Pancreas (tissue), 10 donors: ENCODE measurements around the gene PRL. TPM values are rescaled to one million over a fixed set of nuclear protein-coding genes. Genes with fewer than 3 reads are reported as not detected.

ENCODE experiments used
- ATAC-seq, 4 donors: fragments of 200-7000 bp; cut with Tn5 transposase; one replicate each; pipeline versions ENCODE4 v1.8.0 to v1.9.1; 2020; ENCODE audit warnings: mild to moderate bottlenecking in 4 of 4, moderate library complexity in 4 of 4
- DNase-seq, 6 donors: peaks; one replicate each; pipeline ENCODE4 v3.0.0-alpha.2; 2020
- FAIRE-seq: peaks from 2 replicates; lab custom pipeline; 2012; peaks lifted over from hg19 to GRCh38; lab: Jason Lieb, UNC
- H3K27ac ChIP-seq, 4 donors: fragments of 200-600 bp; sonication (generic); 1 replicate in 3 of 4; 2 replicates in 1 of 4; pipeline versions ENCODE4 v1.5.0 to v1.8.0; 2020
- H3K27me3 ChIP-seq, 4 donors: fragments of 200-600 bp; one replicate each; pipeline ENCODE4 v1.8.0; 2021
- H3K36me3 ChIP-seq, 3 donors: fragments of 200-600 bp; sonication (generic) in 1 of 3; one replicate each; pipeline versions ENCODE4 v1.5.0 to v1.8.0; 2020 to 2021
- H3K4me1 ChIP-seq, 3 donors: fragments of 200-600 bp; one replicate each; pipeline ENCODE4 v1.8.0; 2021
- H3K4me3 ChIP-seq, 4 donors: fragments of 200-600 bp; sonication (generic) in 2 of 4; one replicate each; pipeline versions ENCODE4 v1.5.0 to v1.8.0; 2020 to 2021
- H3K9me3 ChIP-seq, 4 donors: fragments of 200-600 bp; one replicate each; pipeline ENCODE4 v1.8.0; 2021
- CTCF ChIP-seq, 4 donors: fragments of 200-600 bp; sonication (generic) in 3 of 4; IDR thresholded peaks; one replicate each; pipeline versions ENCODE4 v1.5.0 to v1.8.0; 2021; ENCODE audit warnings: antibody characterized with exemption in 4 of 4
- WGBS, 2 donors: extraction: QIAGEN DNeasy Blood & Tissue Kit; methylation state at CpG; one replicate each; pipeline ENCODE4 v1.1.7; 2013; 5-methylcytosine and 5-hydroxymethylcytosine counted together
- intact Hi-C, 3 donors: fragments of 100-400 bp; cut with DNase I; formaldehyde crosslinking; loops; one replicate each; pipeline versions ENCODE4 v1.11.1 to v1.14.2; 2022
- polyA plus RNA-seq, 2 donors: library from polyadenylated mRNA; stranded (reverse); fragments of 200-250 nt; gene quantifications; one replicate each; pipeline ENCODE4 v1.2.3, GENCODE V29; 2013
- total RNA-seq, 6 donors: library from RNA; stranded (reverse); fragmentation: NEBNext Ultra II Directional in 4 of 6; extraction: Animal tissue kit (Norgen Biotek cat#: 25700) in 4 of 6; gene quantifications; one replicate each; pipeline versions ENCODE4 v1.2.1 to v1.2.4, GENCODE V29; 2021 to 2023
- donor health status: healthy with polysubstance abuse.
- donor health status: DM: no; HTN: no; CAD: no; lungs with moderate emphysema.
- donor health status: DM: no; HTN: no; CAD: no.
- donor health status: control.
- donor health status: control.
- donor health status: Bipolar disorder and iron deficiency.
- donor health status: DM: yes; HTN: yes; CAD: no.
- donor health status: DM: no; HTN: no; CAD: no.
- donor health status: DM: no; HTN: no; CAD: no.
- donor health status: DM: yes; HTN: yes; CAD: no.

PRL gene
- total and polyA plus RNA-seq, 8 donors, result not detected

GRCh38 chr6:22325481-22325880 is 28.6 kb upstream of the PRL start:
- Histone ChIP-seq H3K4me3 (no peak overlapping the region), H3K4me1 (no peaks in the 10 kb centered on the region), H3K27ac (no peak overlapping the region), H3K9me3 (no peaks in the 10 kb centered on the region), H3K27me3 (no peaks in the 10 kb centered on the region), H3K36me3 (no peaks in the 10 kb centered on the region)
- ATAC-seq (no peak), FAIRE-seq (no peak), DNase-seq (no peak)
- intact Hi-C loops, result no loop called here
- no peak for TF ChIP-seq CTCF (IDR thresholded peaks at IDR 0.05)

DNA sequence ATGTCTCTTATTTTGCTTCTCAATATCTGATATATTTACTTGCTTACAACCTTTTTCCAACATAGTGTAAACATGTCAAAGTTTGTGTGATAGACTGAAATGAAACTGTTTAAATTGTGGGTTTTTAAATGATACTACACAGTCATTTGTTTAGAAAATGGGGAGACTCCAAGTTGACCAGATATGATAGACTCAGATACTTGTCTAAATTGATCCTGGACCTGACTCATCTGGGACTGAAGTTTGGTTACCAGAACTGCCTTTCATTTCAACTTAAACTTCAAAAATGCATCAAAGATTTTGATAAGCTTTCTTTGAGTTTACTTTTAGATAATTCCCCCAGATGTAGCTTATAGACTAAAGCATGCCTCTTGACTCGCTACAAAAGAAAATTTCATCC is 27.0 kb upstream of the PRL start:
- Histone ChIP-seq H3K27me3 (no peaks in the 10 kb centered on the region), H3K4me1 (no peaks in the 10 kb centered on the region), H3K9me3 (no peaks in the 10 kb centered on the region), H3K36me3 (no peaks in the 10 kb centered on the region), H3K4me3 (no peak overlapping the region), H3K27ac (no peak overlapping the region)
- intact Hi-C loops, result no loop called here
- TF ChIP-seq CTCF (IDR thresholded peaks at IDR 0.05), result no peak
- WGBS, 2 donors, result 91 to 92% methylated on average over 1 of the region's 1 CpG
- ATAC-seq (no peak), FAIRE-seq (no peak), DNase-seq (no peak)

GRCh38 chr6:22322103-22323030 is 25.5 kb upstream of the PRL start:
- no peak for TF ChIP-seq CTCF (IDR thresholded peaks at IDR 0.05)
- FAIRE-seq, result no peak

DNA sequence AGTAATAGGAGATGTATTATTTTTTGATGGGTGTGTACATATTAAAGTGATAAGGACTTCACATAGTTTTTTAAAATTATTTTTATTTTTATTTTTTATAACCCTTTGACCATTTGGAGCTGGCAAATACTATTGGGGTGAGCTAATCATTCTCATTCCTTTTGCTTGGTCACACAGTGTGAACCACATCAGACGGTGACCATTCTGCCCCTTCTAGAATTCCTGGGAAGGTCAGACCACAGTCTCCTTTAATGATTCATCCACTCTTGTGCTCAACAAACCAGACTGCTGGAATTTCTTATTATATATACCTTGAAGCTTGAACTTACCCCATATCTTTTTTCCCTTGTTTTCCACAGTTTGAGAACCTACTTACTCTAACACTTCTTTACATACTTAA is 23.9 kb upstream of the PRL start:
- H3K27ac ChIP-seq, result no peak overlapping the region
- no peak for DNase-seq
- no peak for TF ChIP-seq CTCF (IDR thresholded peaks at IDR 0.05)
- ATAC-seq, result peak in 1 of 4 donors; percentile 65
- intact Hi-C loops, result no loop called here
- no peaks in the 10 kb centered on the region for H3K9me3 ChIP-seq
- H3K36me3 ChIP-seq, result no peaks in the 10 kb centered on the region
- H3K4me3 ChIP-seq, result no peak overlapping the region
- FAIRE-seq, result no peak
- no peaks in the 10 kb centered on the region for H3K4me1 ChIP-seq
- WGBS, 2 donors, result 60 to 71% methylated on average over 1 of the region's 1 CpG
- no peaks in the 10 kb centered on the region for H3K27me3 ChIP-seq

More at GRCh38 chr6:22322103-22323030, 25.5 kb upstream of the PRL start:
- H3K36me3 ChIP-seq, result no peaks in the 10 kb centered on the region
- H3K27me3 ChIP-seq, result no peaks in the 10 kb centered on the region
- no peak overlapping the region for H3K27ac ChIP-seq
- H3K4me3 ChIP-seq, result no peak overlapping the region
- ATAC-seq (no peak), DNase-seq (no peak)
- intact Hi-C loops, result no loop called here
- WGBS, 2 donors, result 71% methylated on average over 7 of the region's 7 CpGs
- no peaks in the 10 kb centered on the region for H3K9me3 ChIP-seq
- no peaks in the 10 kb centered on the region for H3K4me1 ChIP-seq

DNA sequence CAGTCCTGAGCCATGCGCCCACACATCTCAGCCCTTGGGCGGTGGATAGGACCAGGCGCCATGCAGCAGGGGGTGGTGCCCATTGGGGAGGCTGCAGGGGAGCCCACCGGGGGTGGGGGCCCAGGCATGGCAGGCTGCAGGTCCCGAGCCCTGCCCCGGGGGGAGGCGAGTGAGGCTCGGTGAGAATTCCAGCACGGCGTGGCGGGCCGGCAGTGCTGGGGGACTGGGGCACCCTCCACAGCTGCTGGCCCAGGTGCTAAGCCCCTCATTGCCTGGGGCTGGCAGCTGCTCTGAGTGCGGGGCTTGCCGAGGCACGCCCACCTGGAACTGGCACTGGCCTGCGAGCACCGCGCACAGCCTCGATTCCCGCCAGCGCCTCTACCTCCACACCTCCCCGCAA is 21.6 kb upstream of the PRL start:
- H3K27ac ChIP-seq, result no peak overlapping the region
- no peaks in the 10 kb centered on the region for H3K27me3 ChIP-seq
- H3K9me3 ChIP-seq, result no peaks in the 10 kb centered on the region
- ATAC-seq, result no peak
- H3K36me3 ChIP-seq, result no peaks in the 10 kb centered on the region
- no peak for TF ChIP-seq CTCF (IDR thresholded peaks at IDR 0.05)
- no peak for FAIRE-seq
- no peak overlapping the region for H3K4me3 ChIP-seq
- WGBS, 2 donors, result 84 to 89% methylated on average over 22 of the region's 22 CpGs
- intact Hi-C loops, result no loop called here
- peak in 1 of 6 donors; percentile 44 for DNase-seq
- no peaks in the 10 kb centered on the region for H3K4me1 ChIP-seq
